SK-N-MC (cell line): Measurements from ENCODE around the gene PARP14.
A peak's percentile ranks its signal among the peaks of the same experiment; 100 is the strongest.
"Not testable (repeated sequence)": the region's sequence is repeated elsewhere in the genome, so short reads cannot be mapped to it uniquely, and the experiment has no call there.

Experiments
- DNase-seq: peaks from one replicate; pipeline ENCODE4 v3.0.0-alpha.2; 2011; ENCODE audit warnings: low read depth, low spot score
- H3K27ac ChIP-seq: fragments of 200-600 bp; sonication (generic); 2 replicates; pipeline ENCODE4 v1.5.1; 2016; ENCODE audit warnings: mixed run types
- H3K36me3 ChIP-seq: fragments of 200-600 bp; sonication (generic); 2 replicates; pipeline ENCODE4 v1.6.1; 2017; ENCODE audit warnings: antibody characterized with exemption, low read length, mixed read lengths; ENCODE audit not compliant: insufficient read depth
- H3K4me3 ChIP-seq: fragments of 200-600 bp; sonication (generic); 2 replicates; pipeline ENCODE4 v1.5.1; 2016
- H3K9ac ChIP-seq: fragments of 200-600 bp; sonication (generic); 2 replicates; pipeline ENCODE4 v1.8.0; 2017; ENCODE audit warnings: mixed run types, mixed read lengths; ENCODE audit not compliant: insufficient read length
- H3K9me3 ChIP-seq: fragments of 200-600 bp; sonication (generic); 2 replicates; pipeline ENCODE4 v1.6.1; 2017; ENCODE audit warnings: low read depth, mild to moderate bottlenecking, antibody characterized with exemption, low read length, moderate library complexity, mixed read lengths
- EZH2 ChIP-seq: fragments of 200-600 bp; sonication (generic); IDR thresholded peaks from one replicate; pipeline ENCODE4 v1.6.1; 2017; ENCODE audit warnings: antibody characterized with exemption
- FOXP2 ChIP-seq: optimal IDR thresholded peaks from 2 replicates; pipeline ENCODE3; 2011; ENCODE audit warnings: mild to moderate bottlenecking, moderate library complexity; ENCODE audit not compliant: insufficient read depth; ENCODE audit errors: extremely low read length, control extremely low read depth
- POLR2AphosphoS5 ChIP-seq: IDR thresholded peaks from 2 replicates; pipeline ENCODE4 v1.6.1; 2012; ENCODE audit warnings: mild to moderate bottlenecking, low read depth, low read length, borderline replicate concordance

Gene PARP14, protein sequence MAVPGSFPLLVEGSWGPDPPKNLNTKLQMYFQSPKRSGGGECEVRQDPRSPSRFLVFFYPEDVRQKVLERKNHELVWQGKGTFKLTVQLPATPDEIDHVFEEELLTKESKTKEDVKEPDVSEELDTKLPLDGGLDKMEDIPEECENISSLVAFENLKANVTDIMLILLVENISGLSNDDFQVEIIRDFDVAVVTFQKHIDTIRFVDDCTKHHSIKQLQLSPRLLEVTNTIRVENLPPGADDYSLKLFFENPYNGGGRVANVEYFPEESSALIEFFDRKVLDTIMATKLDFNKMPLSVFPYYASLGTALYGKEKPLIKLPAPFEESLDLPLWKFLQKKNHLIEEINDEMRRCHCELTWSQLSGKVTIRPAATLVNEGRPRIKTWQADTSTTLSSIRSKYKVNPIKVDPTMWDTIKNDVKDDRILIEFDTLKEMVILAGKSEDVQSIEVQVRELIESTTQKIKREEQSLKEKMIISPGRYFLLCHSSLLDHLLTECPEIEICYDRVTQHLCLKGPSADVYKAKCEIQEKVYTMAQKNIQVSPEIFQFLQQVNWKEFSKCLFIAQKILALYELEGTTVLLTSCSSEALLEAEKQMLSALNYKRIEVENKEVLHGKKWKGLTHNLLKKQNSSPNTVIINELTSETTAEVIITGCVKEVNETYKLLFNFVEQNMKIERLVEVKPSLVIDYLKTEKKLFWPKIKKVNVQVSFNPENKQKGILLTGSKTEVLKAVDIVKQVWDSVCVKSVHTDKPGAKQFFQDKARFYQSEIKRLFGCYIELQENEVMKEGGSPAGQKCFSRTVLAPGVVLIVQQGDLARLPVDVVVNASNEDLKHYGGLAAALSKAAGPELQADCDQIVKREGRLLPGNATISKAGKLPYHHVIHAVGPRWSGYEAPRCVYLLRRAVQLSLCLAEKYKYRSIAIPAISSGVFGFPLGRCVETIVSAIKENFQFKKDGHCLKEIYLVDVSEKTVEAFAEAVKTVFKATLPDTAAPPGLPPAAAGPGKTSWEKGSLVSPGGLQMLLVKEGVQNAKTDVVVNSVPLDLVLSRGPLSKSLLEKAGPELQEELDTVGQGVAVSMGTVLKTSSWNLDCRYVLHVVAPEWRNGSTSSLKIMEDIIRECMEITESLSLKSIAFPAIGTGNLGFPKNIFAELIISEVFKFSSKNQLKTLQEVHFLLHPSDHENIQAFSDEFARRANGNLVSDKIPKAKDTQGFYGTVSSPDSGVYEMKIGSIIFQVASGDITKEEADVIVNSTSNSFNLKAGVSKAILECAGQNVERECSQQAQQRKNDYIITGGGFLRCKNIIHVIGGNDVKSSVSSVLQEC (N-terminal part only)

DNA sequence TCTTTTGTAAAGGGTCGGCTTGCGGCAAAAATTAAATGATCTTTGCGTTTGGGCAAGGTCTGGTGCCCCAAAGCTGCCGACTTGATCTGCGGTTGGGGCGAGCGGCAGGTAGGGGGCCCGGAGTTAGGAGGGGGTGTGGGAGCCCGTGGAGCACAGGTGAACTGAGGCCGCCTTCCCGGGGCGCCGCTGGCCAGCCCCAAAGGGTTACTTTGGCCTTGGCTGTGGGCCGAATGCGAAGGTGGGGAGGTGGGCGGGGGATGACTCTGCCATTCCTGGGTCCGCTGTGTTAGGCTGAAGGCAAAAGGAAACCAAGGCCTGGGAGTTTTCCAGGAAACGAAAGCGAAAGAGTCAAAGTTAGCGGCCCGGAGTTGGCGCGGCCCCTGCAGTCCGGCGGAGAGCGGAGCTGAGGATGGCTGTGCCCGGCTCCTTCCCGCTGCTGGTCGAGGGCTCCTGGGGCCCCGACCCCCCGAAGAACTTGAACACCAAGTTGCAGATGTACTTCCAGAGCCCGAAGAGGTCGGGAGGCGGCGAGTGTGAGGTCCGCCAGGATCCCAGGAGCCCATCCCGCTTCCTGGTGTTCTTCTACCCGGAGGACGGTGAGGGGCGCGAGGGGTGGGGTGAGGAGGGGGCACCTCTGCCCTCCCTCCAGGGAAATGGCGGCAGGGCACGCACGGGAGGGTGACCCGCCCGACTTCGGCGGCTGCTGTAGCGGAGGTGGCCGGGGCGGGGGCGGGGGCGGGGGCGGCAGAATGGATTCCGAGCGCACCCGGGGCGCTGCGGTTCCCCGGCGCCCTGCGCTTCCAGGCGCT lies at the start of gene PARP14:
PARP14 (plus strand) TSS at position 365 of the 809 bp plus-strand sequence; CDS start at position 410, 45 bp downstream.
- Histone ChIP-seq H3K36me3 (no peaks in the 10 kb centered on the region), H3K4me3 (peak within 1 kb of the TSS; percentile 23; the same call in 1 of the 2 replicates), H3K27ac (no peak within 1 kb of the TSS), H3K9me3 (no peaks in the 10 kb centered on the region), H3K9ac (no peak within 1 kb of the TSS)
- DNase-seq = no peak
- TF ChIP-seq EZH2 = no peak
- TF ChIP-seq FOXP2 = no peak
- TF ChIP-seq POLR2AphosphoS5 = no peak

DNA sequence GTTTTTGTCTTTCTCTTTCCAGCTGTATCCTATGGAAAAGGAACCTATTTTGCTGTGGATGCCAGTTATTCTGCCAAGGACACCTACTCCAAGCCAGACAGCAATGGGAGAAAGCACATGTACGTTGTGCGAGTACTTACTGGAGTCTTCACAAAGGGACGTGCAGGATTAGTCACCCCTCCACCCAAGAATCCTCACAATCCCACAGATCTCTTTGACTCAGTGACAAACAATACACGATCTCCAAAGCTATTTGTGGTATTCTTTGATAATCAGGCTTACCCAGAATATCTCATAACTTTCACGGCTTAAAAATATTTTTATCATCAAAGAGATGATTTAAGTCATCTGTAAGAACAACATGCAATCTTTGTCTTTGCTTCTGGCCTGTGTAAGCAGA lies 44.9 kb upstream of the PARP14 start:
- no peaks in the 10 kb centered on the region for H3K9me3 ChIP-seq
- H3K4me3 ChIP-seq = no peak overlapping the region
- TF ChIP-seq EZH2 (no peak), FOXP2 (no peak), POLR2AphosphoS5 (no peak)
- DNase-seq = no peak
- no peak overlapping the region for H3K27ac ChIP-seq
- no peaks in the 10 kb centered on the region for H3K36me3 ChIP-seq
- H3K9ac ChIP-seq = no peak overlapping the region

DNA sequence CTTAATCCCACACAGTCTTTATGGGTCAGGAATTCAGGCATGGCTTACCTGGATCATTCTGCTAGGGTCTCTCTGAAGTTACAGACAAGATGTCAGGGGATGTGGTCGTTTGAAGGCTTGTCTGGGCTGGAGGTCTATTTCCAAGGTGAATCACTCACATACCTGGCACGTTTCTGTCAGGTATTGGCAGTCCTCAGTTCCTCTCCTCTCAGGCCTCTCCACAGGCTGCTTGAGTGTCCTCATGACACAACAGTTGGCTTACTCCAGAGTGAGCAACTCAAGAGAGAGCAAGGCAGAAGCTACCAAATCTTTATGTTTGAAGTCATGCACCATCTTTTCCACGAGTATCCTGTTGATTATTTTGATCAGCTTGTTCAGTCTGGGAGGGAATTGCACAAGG lies 43.9 kb upstream of the PARP14 start:
- Histone ChIP-seq H3K4me3 (no peak overlapping the region), H3K9me3 (no peaks in the 10 kb centered on the region), H3K27ac (no peak overlapping the region), H3K36me3 (no peaks in the 10 kb centered on the region), H3K9ac (no peak overlapping the region)
- TF ChIP-seq POLR2AphosphoS5 (no peak), EZH2 (no peak), FOXP2 (no peak)
- DNase-seq = no peak

DNA sequence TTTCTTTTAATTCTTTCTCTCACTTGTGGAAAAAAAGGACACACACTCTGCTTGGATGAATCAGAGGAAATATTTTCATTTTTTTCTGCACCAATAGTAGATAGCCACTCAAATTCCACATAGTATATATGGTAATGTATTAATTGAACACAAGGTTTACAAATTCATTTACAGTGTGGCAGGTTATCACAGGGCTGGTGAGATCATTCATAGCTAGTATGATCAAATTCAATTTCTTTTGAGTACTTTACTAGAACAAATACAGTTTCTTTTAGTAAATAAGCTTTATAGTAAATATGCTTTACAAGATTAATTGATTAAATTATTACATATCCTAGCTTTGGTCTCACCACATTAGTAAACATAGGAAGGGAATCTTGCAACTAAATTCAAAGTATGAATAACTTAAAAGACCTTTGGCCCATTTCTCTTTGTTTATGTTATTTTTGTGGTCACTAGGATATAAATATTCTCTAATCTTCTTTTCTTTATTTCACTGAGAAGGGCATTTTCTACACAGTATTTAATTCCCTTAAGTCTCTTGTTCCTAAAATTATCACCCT lies 40.1 kb upstream of the PARP14 start:
- Histone ChIP-seq H3K9ac (no peak overlapping the region), H3K36me3 (no peaks in the 10 kb centered on the region), H3K9me3 (no peaks in the 10 kb centered on the region), H3K27ac (no peak overlapping the region), H3K4me3 (no peak overlapping the region)
- TF ChIP-seq POLR2AphosphoS5 = no peak
- no peak for TF ChIP-seq FOXP2
- TF ChIP-seq EZH2 = no peak
- no peak for DNase-seq

DNA sequence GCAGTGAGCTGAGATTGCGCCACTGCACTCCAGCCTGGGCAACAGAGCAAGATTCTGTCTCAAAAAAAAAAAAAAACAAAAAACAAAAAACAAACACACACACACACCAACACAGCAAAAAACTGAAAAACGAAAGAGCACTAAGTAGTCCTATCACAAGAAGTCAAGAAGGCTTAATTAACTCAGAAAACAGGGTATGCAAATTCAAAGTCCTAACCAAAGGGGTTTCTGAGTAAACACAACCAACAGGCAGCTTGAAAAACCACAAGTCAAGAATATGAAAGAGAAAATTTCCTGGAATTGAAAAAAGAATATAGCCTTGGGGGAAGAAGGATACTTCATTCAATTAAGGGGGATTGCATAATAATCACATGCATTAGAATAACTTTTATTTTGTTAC lies 37.7 kb upstream of the PARP14 start:
- H3K9ac ChIP-seq = no peak overlapping the region
- DNase-seq = peak; percentile 94
- H3K4me3 ChIP-seq = no peak overlapping the region
- H3K36me3 ChIP-seq = no peaks in the 10 kb centered on the region
- TF ChIP-seq POLR2AphosphoS5 (peak; percentile 25; the same call in 1 of the 2 replicates), FOXP2 (peak; percentile 96), EZH2 (no peak)
- H3K27ac ChIP-seq = no peak overlapping the region
- H3K9me3 ChIP-seq = no peaks in the 10 kb centered on the region

DNA sequence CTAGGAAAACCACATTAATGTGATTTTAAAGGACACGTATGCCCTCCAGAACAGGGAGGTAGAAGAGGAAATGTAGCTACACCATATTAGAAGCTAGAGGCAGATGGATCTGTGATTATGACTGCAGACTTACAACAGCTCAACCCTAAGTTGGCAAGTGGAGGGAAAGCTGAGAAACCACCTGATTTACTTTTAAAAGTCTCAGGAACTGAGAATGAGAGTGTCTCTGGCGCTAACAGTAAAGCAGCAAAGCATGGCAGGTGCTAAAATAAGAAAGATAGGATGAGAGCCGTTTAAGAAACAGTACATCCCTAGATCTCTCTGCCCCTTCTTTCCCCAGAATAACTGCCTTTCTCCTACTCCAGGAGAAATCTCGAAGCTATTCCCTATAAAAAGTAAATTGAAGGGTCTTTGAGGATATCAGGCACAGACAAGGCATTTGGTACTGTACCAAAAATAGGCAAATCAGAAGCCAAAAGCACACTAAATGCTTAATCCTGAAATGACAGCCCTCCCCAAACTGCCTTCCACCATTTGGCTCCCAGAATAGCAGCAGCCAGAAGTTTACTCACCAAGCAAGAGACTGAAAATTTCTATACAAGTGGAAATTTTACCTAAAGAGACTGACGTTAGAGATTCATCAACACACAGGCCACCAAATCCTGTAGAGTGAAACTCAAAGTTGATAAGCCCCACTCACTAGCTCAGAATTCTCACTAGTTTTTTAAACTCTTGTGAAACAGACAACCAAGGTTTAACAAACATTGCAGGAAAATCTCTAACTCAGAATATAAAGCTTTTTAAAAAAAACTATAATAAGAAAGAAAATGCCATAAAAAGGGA lies 34.3 kb upstream of the PARP14 start:
- Histone ChIP-seq H3K27ac (no peak overlapping the region), H3K9ac (no peak overlapping the region), H3K4me3 (no peak overlapping the region), H3K9me3 (no peaks in the 10 kb centered on the region), H3K36me3 (no peaks in the 10 kb centered on the region)
- no peak for TF ChIP-seq EZH2
- TF ChIP-seq POLR2AphosphoS5 = no peak
- no peak for DNase-seq

DNA sequence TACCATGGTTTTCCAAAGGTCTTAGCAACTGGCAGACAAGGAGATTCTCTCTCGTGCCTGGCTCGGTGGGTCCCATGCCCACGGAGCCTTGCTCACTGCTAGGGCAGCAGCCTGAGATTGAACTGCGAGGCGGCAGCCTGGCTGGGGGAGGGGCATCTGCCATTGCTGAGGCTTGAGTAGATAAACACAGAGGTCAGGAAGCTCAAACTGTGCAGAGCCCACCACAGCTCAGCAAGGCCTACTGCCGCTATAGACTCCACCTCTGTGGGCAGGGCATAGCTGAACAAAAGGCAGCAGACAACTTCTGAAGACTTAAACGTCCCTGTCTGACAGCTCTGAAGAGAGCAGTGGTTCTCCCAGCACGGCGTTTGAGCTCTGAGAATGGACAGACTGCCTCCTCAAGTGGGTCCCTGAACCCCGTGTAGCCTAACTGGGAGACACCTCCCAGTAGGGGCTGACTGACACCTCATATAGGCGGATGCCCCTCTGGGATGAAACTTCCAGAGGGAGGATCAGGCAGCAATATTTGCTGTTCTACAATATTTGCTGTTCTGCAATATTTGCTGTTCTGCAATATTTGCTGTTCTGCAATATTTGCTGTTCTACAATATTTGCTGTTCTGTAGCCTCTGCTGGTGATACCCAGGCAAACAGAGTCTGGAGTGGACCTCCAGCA lies 29.3 kb upstream of the PARP14 start:
- not testable (repeated sequence) for H3K9me3 ChIP-seq, H3K9ac ChIP-seq, DNase-seq, H3K36me3 ChIP-seq, H3K27ac ChIP-seq, H3K4me3 ChIP-seq

DNA sequence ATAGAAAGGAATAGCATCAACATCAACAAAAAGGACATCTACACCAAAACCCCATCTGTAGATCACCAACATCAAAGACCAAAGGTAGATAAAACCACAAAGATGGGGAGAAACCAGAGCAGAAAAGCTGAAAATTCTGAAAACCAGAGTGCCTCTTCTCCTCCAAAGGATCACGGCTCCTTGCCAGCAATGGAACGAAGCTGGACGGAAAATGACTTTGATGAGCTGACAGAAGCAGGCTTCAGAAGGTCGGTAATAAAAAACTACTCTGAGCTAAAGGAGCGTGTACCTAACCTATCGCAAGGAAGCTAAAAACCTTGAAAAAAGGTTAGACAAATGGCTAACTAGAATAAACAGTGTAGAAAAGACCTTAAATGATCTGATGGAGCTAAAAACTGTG lies 28.7 kb upstream of the PARP14 start:
- not testable (repeated sequence) for H3K9ac ChIP-seq, H3K4me3 ChIP-seq, DNase-seq, H3K36me3 ChIP-seq, H3K9me3 ChIP-seq, H3K27ac ChIP-seq

DNA sequence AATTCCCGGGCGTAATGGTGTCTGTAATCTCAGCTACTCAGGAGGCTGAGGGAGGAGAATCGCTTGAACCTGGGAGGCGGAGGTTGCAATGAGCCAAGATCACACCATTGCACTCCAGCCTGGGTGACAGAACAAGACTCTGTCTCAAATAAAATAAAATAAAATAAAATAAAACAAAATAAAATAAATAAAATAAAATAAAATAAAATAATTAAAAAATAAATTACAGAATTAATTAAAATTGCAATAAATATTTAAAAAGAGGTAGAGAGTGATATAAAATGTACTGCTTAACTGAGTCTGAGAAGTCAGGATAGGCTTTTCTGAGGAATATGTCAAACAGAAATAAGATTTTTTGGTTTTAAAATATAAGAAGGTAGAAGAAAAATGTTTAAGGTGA lies 22.3 kb upstream of the PARP14 start:
- peak overlapping the region; percentile 3 for H3K9ac ChIP-seq
- H3K4me3 ChIP-seq = not testable (repeated sequence)

More for the DNA sequence above, 22.3 kb upstream of the PARP14 start:
- not testable (repeated sequence) for H3K27ac ChIP-seq, H3K36me3 ChIP-seq, H3K9me3 ChIP-seq, DNase-seq
